ENCODE measurements around the gene ITGA2B. TPM values are rescaled to one million over a fixed set of nuclear protein-coding genes. Genes with fewer than 3 reads are reported as not detected.

The ITGA2B gene
- polyA plus RNA-seq, 1 donor (not counting 4 experiments of a cell fraction or from before 2014, with no cell fraction given) = not detected

- H3K27ac ChIP-seq (ENCODE audit: control insufficient read depth, insufficient read depth, low read length) = no peak overlapping the region
- dilution Hi-C loops (cut with MboI; ENCODE audit: extremely low pct_ligation_motif_present, low sequenced_read_pairs) = no loop called here
- H3K9ac ChIP-seq (ENCODE audit: control insufficient read depth, extremely low read depth, insufficient read depth, low read length) = no peak overlapping the region
- peaks cover 37% of the 10 kb centered on the region for H3K27me3 ChIP-seq (ENCODE audit: control insufficient read depth, extremely low read depth, insufficient read depth, low read length)
- no peaks in the 10 kb centered on the region for H3K79me2 ChIP-seq (ENCODE audit: control insufficient read depth, insufficient read depth, low read length)
- H3K36me3 ChIP-seq (ENCODE audit: control insufficient read depth in 2 of 2, extremely low read depth in 1 of 2, insufficient read depth in 2 of 2, low read length in 2 of 2) = no peaks in the 10 kb centered on the region
- no peak overlapping the region for H2AFZ ChIP-seq (ENCODE audit: control insufficient read depth, low read length)
- TF ChIP-seq EZH2 (IDR thresholded peaks at IDR 0.05; ENCODE audit: low read length) (no peak), CTCF (optimal IDR thresholded peaks at IDR 0.05 in 1 of 3, IDR thresholded peaks at IDR 0.05 in 1 of 3, conservative IDR thresholded peaks at IDR 0.05 in 1 of 3; ENCODE audit: extremely low read depth in 1 of 3, insufficient read depth in 2 of 3, low read length in 3 of 3) (no peak)
- no peaks in the 10 kb centered on the region for H3K9me3 ChIP-seq (ENCODE audit: control insufficient read depth, low read depth, low read length)
- no peak overlapping the region for H3K4me3 ChIP-seq (ENCODE audit: control insufficient read depth in 2 of 3, extremely low read depth in 1 of 3, insufficient read depth in 2 of 3, low read depth in 1 of 3, low read length in 3 of 3)
- peaks cover 9% of the 10 kb centered on the region for H3K4me1 ChIP-seq (ENCODE audit: control insufficient read depth, extremely low read depth, insufficient read depth, low read length)
- H4K20me1 ChIP-seq (ENCODE audit: control insufficient read depth, extremely low read depth, insufficient read depth, low read length) = no peaks in the 10 kb centered on the region
- no peaks in the 10 kb centered on the region for H3K9me1 ChIP-seq (ENCODE audit: control insufficient read depth, extremely low read depth, insufficient read depth, low read length)
- no peak for DNase-seq (ENCODE audit: low read depth, low spot score)
- no peak overlapping the region for H3K4me2 ChIP-seq (ENCODE audit: control insufficient read depth, extremely low read depth, insufficient read depth, low read depth, low read length)
- no peak for FAIRE-seq
These were observed 7.6 kb downstream of the ITGA2B start for GRCh38 chr17:44381810-44382305.

GRCh38 chr17:44380767-44381166 lies 8.7 kb downstream of the ITGA2B start:
- Histone ChIP-seq H3K27ac (ENCODE audit: control insufficient read depth, insufficient read depth, low read length) (no peak overlapping the region), H3K4me3 (ENCODE audit: control insufficient read depth in 2 of 3, extremely low read depth in 1 of 3, insufficient read depth in 2 of 3, low read depth in 1 of 3, low read length in 3 of 3) (no peak overlapping the region), H3K36me3 (ENCODE audit: control insufficient read depth in 2 of 2, extremely low read depth in 1 of 2, insufficient read depth in 2 of 2, low read length in 2 of 2) (no peaks in the 10 kb centered on the region), H3K79me2 (ENCODE audit: control insufficient read depth, insufficient read depth, low read length) (no peaks in the 10 kb centered on the region), H3K27me3 (ENCODE audit: control insufficient read depth, extremely low read depth, insufficient read depth, low read length) (peaks cover 33% of the 10 kb centered on the region), H3K9ac (ENCODE audit: control insufficient read depth, extremely low read depth, insufficient read depth, low read length) (no peak overlapping the region), H3K9me3 (ENCODE audit: control insufficient read depth, low read depth, low read length) (no peaks in the 10 kb centered on the region), H3K9me1 (ENCODE audit: control insufficient read depth, extremely low read depth, insufficient read depth, low read length) (no peaks in the 10 kb centered on the region), H4K20me1 (ENCODE audit: control insufficient read depth, extremely low read depth, insufficient read depth, low read length) (no peaks in the 10 kb centered on the region), H3K4me2 (ENCODE audit: control insufficient read depth, extremely low read depth, insufficient read depth, low read depth, low read length) (no peak overlapping the region), H3K4me1 (ENCODE audit: control insufficient read depth, extremely low read depth, insufficient read depth, low read length) (peaks cover 6% of the 10 kb centered on the region), H2AFZ (ENCODE audit: control insufficient read depth, low read length) (no peak overlapping the region)
- FAIRE-seq (no peak), DNase-seq (ENCODE audit: low read depth, low spot score) (no peak)
- TF ChIP-seq EZH2 (IDR thresholded peaks at IDR 0.05; ENCODE audit: low read length) = no peak
- TF ChIP-seq CTCF (optimal IDR thresholded peaks at IDR 0.05 in 1 of 3, IDR thresholded peaks at IDR 0.05 in 1 of 3, conservative IDR thresholded peaks at IDR 0.05 in 1 of 3; ENCODE audit: extremely low read depth in 1 of 3, insufficient read depth in 2 of 3, low read length in 3 of 3) = no peak
- dilution Hi-C loops (cut with MboI; ENCODE audit: extremely low pct_ligation_motif_present, low sequenced_read_pairs) = no loop called here
